Stimulated activated CD8-positive, alpha-beta memory T cell treated with anti-CD3 and anti-CD28 coated beads, Interleukin-2, amount 100 ng/mL, for 1 hour (primary cell): ENCODE results near the gene CELSR3.

Experiments used
- DNase-seq, 2 donors: peaks; one replicate each; pipeline ENCODE4 v3.0.0-alpha.2; 2020; ENCODE audit warnings: low read depth in 2 of 2

The CELSR3 gene

GRCh38 chr3:48685603-48686511, 23.2 kb upstream of the CELSR3 start, which contains the start of gene NCKIPSD:
TSS of gene NCKIPSD (minus strand) at chr3:48685915. CDS start at chr3:48685807, 108 bp downstream.
- peak; percentile 79 to 85 for DNase-seq

- no peak for DNase-seq
Measured at GRCh38 chr3:48685293-48685602, 22.6 kb upstream of the CELSR3 start.

DNA sequence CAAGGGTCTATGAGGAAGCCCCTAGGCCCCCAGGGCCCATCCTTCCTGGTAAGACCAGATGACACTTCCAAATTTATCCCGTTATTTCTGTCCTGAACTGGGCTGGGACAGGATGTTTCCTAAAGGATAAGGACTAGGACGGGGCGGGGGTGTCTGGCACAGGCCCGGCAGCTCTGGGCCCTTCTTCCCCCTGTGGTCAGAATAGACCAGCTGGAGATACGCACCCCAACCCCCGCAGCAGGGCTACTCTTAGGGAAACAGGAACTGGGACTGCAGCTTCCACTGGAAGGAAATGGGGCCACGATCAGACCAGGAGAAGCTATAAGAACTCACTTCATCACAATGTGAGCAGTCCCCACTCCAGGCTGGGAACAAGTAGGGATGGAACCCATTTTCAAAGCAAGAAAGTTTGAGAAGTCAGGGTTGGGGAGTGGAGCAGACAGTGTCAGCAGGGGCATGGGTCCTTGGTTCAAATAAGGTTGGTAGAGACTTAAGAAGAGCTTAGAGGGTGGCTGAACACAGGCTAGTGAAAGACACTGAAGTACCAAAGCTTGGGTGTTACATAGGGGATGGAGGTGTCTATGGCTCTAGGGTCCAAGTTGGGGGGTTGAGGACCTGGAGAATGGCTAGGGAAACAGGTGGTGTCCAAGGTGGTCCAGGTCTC, 21.9 kb upstream of the CELSR3 start:
- no peak for DNase-seq

- DNase-seq: no peak
Measured at GRCh38 chr3:48684054-48684349, 21.3 kb upstream of the CELSR3 start.

GRCh38 chr3:48682786-48683185, 20.1 kb upstream of the CELSR3 start:
- no peak for DNase-seq

GRCh38 chr3:48681974-48682610, 19.4 kb upstream of the CELSR3 start:
- no peak for DNase-seq

DNA sequence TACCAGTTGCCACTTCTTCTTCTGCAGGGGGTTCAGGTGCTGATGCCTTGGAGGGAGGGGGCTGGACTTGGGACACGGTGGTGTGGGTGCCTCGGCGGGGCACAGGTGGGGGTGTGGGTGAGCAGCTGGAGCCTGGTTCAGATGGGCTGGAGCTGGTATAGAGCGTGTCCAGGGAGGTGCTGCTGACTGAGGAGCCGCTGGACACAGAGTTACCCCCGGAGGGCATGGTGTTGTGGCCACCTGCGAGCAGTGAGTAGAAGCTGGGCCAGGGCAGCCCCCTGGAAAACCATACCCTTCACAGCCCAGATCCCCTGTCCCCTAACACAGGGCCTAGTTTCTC, 18.8 kb upstream of the CELSR3 start:
- DNase-seq: no peak

- DNase-seq: no peak
Measured at GRCh38 chr3:48680811-48681540, 18.3 kb upstream of the CELSR3 start.

DNA sequence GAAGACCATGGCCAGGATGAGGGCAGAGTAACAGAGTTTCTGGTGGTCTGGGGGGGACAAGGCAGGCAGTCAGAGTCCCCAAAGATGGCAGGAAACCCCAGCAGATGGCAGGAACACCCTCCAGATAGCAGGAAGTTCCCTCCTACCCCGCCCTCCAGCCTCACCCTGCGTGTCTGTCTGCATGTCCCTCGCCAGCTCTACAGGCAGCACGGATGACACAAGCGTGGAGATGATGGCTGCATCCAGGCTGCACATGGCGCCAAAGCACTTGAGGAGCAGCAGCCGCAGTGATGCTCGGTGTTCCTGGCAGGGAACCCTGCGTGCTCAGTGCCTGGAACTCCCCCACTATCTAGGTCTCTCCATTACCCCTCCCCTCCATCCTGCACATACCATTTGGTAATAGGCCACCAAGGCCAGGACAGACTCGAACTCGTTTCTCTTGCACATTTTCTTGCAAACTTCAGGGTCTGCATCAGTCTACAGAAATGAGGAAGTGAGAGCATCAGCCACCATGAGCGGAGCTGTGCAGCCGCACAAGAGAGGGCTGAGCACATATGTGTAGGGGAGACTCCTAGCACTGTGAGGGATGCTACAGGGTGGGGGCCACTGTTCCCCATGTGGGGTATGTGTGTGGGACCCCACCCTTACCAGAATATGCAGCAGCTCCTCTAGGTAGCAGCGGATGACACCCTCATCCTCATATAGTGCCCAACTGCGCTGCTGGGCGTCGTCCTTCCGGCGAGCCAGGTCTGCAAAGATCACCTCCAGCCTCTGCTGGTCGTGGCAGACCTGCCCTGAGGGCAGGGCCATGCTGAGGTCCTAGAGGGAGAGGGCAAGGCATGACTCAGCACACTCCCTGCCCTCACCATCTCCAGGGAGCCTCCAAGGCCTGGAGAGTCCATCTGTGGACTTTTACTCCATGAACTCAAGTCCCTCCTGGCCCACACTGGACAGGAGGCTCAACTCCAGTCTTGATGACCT, 17.0 kb upstream of the CELSR3 start:
- no peak for DNase-seq

DNA sequence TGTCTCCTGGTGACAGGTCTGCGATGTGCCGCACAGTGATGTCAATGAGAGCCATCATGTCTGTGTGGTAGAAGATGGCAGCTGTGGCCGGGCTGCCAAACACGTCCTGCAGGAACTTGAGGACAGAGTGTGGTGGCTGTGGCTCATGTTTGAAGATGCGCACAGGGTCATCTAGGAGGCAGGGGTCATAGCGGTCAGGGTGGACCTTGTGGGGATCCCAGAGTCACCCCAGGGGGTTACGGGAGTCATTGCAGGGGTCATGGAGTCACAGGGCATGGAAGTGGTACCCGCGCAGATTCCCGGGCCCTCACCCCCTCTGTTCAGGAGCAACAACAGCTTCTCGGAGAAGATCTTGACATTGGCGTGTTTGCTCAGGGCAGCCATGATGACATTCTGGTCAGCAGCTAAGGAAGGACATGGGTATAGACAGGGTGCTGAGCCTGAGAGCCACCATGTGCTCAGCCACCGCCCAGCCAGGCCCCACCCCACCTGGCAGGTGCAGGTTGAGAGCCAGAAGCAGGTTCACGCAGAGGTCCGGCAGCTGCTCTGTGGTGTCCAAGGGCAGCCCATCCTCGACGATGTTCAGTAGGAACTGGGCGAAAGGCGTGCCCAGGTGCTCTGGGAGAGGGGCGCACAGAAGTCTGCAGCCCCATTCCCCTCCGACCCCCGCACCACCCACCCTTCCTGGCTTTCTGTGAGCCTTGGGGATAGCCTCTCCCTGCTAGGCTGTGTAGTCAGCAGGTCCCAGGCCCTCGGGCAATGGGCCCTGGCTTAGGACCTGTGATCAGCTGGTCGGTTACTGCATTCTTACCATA, 16.1 kb upstream of the CELSR3 start:
- no peak for DNase-seq

- no peak for DNase-seq
Measured at GRCh38 chr3:48678056-48678455, 15.4 kb upstream of the CELSR3 start.

GRCh38 chr3:48674505-48674904, 11.8 kb upstream of the CELSR3 start:
- DNase-seq: no peak

GRCh38 chr3:48672522-48672921, 9.8 kb upstream of the CELSR3 start:
- no peak for DNase-seq

GRCh38 chr3:48664929-48665328, 2.2 kb upstream of the CELSR3 start:
- DNase-seq: no peak

- no peak for DNase-seq
Measured at GRCh38 chr3:48664313-48664644, 1.6 kb upstream of the CELSR3 start.

- peak; percentile 56 to 74 for DNase-seq
Measured at GRCh38 chr3:48663489-48664312, 1.0 kb upstream of the CELSR3 start.

DNA sequence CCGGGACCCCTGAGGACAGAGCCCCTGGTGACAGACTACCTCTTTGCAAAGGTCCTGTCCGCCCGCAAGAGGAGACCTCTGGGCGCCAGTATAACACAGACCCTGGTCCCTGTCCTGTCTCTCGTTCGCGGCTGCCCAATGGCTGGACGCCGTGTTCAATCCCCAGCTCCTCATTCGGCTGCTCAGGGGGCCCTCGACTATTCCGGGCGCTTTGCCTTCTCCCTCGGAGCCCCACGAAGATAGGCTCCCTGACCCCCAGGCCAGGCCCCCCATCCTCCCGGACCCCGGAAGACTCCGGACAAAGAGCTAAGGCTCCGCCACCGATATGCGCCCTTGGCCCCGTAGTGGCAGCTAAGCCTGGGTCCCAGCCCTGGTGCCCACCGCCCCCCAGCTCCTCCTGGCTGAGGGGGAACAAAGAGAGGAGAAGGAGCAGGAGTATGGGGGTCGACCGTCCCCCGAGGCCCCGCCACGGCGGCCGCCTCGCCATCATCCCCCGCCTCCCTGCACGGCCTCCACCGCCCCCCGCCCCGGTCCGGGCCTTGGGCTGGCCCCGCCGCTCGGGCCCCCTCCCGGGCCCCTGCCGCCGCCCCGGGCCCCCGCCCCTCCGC, 437 bp downstream of the CELSR3 start:
- DNase-seq: no peak

DNA sequence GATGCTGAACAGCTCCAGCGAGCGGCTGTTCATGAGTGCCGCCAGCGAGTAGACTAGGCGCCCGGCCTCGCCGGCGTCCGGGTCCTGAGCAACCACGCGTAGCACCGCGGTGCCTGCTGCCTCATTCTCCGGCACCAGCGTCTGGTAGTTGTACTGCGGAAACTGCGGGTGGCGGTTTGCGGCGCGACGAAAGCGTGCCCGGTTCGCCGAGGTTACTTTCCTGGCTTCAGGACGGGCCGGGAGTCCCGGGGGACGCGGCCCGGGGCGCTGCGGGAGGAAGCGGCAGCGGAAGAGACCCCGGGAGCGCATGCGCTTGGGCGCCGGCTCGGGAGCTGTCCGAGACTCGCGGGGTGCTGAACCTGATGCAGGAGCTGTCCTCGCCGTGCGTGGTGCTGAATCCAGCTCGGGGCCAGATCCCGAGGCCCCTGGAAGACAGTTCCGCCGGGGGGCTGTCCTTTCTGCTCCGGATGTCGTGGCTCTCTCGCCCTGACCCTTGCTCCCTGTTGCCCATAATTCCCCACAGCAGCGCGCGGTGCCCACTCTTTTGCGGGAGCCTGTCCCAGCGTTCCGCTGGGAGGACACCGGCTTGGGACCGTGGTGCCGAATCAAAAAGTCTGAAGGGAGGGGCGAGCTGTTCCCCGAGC, 1.1 kb downstream of the CELSR3 start:
- DNase-seq: peak; percentile 55 to 57
